Measurements from ENCODE around the gene SRRD.

SRRD gene

GRCh38 chr22:26484360-26484706 lies 656 bp downstream of the SRRD start:
- no peak for DNase-seq

DNA sequence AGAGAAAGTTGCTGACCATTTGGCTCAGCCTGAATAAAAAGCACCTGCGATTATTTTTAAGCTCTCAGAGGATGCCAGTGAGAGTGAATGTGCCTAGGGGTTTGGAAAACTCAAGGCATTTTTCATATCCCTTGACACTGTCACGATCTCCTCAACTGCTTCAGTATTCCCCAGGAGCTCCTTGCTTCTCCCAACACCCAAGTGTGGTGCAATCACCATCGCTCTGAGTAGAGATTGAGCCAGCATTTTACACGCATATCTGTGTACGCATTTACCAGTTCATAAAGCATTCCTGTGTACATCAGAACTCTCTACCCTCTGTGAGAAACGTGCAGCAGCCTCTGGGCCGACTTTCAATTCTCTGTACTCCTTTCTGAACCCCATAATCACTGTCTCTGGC lies 1.3 kb downstream of the SRRD start:
- DNase-seq: no peak

DNA sequence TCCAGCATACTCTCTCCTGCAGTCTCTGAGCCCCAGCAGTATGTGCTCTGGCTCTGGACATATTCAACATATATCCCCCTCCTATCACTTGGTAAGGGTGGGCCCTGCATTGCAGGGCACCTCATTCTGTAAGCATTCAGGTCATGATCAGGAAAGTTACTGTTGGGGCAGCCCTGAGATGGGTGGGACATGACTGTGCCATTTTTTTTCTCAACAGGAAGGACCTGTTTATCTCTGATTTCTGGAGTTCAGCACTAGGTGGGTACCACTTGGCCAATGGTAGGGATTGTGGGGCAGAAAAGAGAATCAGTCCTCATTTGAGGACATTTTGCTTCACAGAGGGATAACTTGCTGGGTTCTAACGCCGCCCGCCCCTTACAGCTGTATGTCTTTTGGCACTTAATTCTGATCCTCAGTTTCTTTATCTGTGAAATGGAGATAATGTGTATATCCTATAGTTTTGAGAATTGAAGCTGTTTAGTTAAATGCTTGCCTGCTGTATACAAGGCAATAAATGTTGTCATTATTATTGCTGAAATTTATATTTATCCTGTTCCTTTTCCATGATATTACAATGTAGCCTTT lies 2.2 kb downstream of the SRRD start:
- no peak for DNase-seq

DNA sequence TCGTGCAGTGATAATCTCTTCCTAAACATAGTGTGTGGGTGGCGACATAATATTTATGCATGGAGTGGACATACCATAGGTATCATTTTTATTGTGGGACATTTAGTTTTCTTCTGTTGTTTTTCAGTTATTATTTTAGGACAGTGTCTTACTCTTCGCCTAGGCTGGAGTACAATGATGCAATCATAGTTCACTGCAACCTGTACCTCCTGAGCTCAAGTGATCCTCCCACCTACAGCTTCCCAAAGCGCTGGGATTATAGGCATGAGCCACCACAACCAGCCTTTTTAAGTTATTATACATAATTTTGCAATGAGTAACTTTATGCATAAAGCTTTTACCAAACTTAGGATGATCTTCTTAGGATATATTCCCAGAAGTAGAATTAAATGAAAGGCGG lies 2.7 kb downstream of the SRRD start:
- no peak for DNase-seq

- no peak for DNase-seq
Measured at GRCh38 chr22:26487996-26488395, 4.3 kb downstream of the SRRD start.

- DNase-seq: no peak
Measured at GRCh38 chr22:26489447-26490036, 5.9 kb downstream of the SRRD start.

GRCh38 chr22:26492220-26492619 lies 8.5 kb downstream of the SRRD start:
- no peak for DNase-seq

DNA sequence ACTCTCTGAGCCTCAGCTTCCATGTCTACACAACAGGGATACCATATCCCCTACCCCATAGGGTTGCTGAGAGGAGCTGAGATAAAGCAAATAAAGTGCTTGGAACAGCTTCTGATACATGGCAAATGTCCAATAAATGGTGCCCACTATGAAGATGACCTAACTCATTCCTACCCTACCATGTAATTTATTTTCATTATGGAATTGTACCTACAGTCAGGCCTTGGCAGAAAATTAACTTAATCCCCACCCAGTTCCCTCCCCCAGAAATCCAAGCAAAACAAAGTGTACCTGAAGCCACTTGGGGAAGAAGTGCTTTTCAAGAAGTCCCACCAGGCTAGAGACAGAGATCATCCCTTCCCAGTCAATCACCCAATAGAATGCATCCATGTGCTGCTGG lies 10.8 kb downstream of the SRRD start:
- no peak for DNase-seq

DNA sequence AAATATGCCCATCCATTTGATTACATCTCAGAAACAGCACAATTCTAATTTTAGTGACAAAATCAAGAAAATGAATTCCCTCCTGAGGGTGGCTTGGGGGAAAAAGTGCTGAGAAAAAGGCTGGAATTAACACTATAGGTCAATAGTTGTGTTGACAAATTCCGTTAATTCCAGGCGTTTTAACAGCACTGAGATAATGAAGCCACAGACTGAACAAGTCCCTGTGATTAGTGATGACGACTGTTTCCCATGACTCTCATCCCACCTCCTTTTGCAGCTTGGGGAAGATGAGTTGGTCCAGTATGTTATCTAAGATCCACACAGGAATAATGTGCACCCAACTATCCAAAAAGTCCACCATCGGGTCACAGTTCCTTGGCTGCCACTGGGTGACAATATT lies 12.8 kb downstream of the SRRD start:
- no peak for DNase-seq

GRCh38 chr22:26499188-26499703 lies 15.6 kb downstream of the SRRD start:
- no peak for DNase-seq

GRCh38 chr22:26501996-26502395 lies 18.3 kb downstream of the SRRD start:
- DNase-seq: no peak

DNA sequence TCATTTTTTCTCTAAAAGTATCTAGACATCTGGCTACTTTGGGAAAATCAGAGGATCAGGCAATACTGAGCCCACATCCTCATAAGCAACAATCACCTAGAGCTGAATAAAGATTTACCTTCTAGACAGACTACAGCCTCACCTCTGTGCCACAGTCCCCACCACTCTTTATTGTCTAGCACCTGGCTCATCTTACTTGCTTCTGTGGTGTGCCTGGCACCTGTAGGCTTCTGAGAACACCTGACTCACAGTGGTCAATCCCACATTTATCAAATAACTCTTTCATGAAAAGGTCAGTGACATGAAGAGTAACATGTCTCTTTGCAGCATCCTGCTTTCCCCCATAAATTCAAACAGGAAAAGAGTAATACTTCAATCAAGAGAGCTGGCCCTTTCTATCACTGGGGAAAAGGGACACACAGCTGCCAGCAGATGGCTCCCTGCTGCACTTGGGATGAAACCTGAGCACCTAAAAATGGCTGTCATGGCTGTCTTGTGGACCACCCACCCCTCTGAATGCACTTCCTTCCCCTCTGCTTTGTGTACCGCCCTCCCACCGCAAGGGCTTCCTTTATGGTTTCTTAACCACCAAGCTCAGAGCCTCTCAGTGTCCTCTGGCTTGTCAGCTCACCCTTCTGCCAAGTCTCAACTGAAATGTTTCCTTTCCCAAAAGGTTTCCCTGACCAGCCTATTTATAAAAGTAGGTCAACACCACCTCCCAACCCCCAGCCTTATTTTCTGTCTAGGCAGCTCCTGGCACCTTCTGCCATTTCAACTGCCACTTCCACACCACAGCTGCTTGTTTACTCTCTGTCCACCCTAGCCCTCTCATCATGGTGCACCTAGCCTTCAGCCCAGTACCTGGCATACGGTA lies 19.2 kb downstream of the SRRD start:
- no peak for DNase-seq

DNA sequence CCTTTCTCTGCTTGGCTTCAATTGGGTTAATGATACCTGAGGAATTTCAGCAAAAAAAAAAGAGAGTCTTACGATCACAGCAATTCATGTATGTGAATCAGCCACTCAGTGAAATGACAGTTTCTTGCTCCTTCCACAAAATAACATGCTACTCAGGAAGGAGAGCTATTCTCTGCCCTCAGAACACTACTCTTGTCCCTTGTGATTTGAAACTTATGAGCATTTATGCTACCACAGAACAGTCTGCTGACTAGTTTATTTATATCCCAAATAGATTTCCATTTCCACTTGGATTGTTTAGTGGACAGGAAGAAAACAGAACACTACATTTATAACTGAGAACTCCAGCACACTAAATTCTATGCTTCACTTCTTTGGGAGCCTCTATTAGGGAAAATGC lies 20.1 kb downstream of the SRRD start:
- DNase-seq: no peak

GRCh38 chr22:26508148-26508547 lies 24.5 kb downstream of the SRRD start:
- DNase-seq: no peak

DNA sequence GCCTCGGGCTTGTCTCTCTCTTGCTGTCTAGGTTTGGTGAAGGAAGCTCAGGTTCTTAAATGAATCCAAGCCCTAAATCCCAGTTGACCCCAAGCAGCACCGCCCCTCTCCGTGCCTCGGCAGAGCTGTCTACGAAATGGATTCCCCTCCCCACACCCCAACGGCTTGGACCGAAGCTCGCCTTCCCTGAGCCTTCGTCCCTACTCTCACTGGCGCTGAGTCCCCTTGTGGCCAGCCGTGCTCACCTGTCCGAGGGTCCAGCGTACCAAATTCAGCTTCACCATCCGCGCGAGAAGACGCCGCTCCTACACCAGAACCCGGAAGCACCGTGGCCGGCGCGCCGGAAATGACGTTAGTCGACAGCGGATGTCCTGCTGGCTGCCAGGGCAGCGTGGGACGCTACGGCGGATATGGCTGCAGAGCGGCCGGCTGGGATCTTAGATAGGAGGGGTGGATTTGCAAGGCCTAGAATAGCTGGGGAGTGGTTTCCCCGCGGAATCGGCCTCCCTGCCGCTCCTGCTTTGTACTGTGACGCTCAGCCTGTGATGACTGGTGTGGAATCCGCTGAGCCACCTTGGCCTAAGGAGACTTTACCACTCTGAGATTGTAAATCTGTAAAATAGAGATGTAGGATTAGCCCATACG lies 28.6 kb downstream of the SRRD start, which contains the start of gene TFIP11:
Gene TFIP11 (minus strand): TSS at position 325 of the 645 bp plus-strand sequence. CDS start 2,201 bp downstream, outside the sequence.
- DNase-seq: peak; percentile 59

- DNase-seq: no peak
Measured at GRCh38 chr22:26513838-26514237, 30.2 kb downstream of the SRRD start.

GRCh38 chr22:26514419-26515161 lies 30.9 kb downstream of the SRRD start:
- DNase-seq: no peak

DNA sequence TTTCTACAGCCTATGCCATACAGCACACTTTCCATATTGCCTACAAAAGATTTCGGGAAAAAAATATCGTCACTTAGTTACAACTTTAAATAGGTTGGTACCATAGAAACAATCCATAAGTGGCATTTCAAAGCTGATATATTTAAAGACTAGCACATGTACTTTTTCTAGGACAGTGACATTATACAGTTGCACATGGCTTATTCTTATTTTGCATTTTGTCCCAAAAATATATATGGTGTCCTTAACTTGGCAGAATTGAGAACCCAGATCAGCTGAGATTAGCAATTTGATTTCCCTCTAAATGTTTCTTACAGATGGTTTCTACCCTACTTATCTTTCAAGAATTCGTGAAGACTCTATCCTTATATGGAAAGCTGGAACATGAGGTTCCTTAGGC lies 32.3 kb downstream of the SRRD start:
- DNase-seq: no peak

DNA sequence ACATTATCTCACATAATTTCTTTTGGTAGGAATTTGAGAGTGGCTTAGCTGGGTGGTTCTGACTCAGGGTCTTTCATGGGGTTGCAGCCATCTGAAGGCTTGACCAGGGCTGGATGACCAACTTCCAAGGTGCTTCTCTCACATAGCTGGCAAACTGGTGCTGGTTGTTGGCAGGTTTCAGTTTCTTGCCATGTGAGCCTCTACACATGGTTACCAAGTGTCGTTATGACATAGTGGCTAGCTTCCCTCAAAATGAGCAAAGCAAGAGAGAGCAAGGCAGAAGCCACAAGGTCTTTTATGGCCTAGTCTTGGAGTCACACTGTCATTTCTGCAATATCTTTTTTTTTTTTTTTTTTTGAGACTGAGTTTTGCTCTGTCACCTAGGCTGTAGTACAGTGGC lies 32.8 kb downstream of the SRRD start:
- no peak for DNase-seq

DNA sequence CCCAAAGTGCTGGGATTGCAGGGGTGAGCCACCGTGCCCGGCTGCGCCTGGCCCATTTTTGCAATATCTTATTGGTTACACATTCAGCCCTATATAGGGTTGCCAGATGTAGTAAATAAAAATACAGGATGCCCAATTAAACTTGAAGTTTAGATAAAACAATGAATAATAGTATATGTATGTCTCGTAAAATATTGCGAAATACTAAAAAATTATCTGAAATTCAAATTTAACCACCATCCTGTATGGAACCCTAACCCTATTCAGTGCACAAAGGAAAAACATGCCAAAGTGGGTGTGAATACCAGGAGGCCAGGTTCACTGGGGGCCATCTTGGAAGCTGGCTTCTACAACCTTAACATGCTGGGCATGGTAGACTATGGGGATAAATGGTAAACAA lies 33.8 kb downstream of the SRRD start:
- no peak for DNase-seq

GRCh38 chr22:26522012-26522411 lies 38.3 kb downstream of the SRRD start:
- DNase-seq: no peak

DNA sequence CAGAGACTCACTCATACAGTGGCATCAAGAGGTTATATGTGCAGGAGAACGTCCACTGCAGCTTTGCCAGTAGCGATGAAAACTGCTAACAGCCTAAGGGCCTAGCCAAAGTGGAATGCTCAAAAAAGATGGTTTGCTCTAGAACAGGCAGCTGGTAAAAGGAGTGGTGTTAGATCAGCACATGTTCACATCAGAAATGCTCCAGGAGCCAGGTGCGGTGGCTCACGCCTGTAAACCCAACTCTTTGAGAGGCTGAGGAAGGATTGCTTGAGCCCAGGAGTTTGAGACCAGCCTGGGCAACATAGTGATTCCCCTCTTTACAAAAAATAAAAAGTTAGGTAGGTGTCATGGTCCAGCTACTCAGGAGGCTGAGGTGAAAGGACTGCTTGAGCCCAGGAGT lies 38.9 kb downstream of the SRRD start:
- DNase-seq: no peak

DNA sequence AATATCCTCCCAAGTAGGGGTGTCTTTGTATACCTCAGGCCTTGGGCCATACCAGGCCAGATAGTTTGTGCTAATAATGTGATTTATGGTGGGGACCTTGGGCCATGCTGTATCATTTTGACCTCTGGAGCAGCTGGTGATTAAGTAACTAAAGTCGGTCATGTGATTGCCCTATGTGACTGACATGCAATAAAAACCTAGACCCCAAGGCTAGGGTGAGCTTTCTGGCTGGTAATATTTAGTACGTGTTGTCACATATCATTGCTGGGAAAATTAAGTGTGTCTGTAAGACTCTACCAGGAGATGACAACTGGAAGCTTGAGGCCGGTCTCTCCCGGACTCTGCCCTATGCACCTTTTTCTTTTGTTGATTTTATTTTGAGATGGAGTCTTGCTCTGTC lies 41.2 kb downstream of the SRRD start:
- no peak for DNase-seq
